Activated T-cell treated with anti-CD3 and anti-CD28 coated beads, Interleukin-2, amount 50 U/mL, for 4 hours (primary cell): Measurements from ENCODE around the gene DSTN. TPM values are rescaled to one million over a fixed set of nuclear protein-coding genes. Genes with fewer than 3 reads are reported as not detected.
"Not testable (repeated sequence)": the region's sequence is repeated elsewhere in the genome, so short reads cannot be mapped to it uniquely, and the experiment has no call there.

Experiments used
- ATAC-seq, 2 donors: fragments of 200-7000 bp; cut with Tn5 transposase; one replicate each; pipeline ENCODE4 v1.10.0; 2021
- DNase-seq: peaks from one replicate; pipeline ENCODE4 v3.0.0-alpha.2; 2020
- H3K27me3 Mint-ChIP-seq: one replicate; pipeline ENCODE4 v1.8.0; 2021; ENCODE audit warnings: low read depth, mixed read lengths
- H3K36me3 Mint-ChIP-seq: one replicate; pipeline ENCODE4 v1.8.0; 2022; ENCODE audit warnings: mixed read lengths; ENCODE audit not compliant: insufficient read depth
- H3K4me1 Mint-ChIP-seq: one replicate; pipeline ENCODE4 v1.8.0; 2021; ENCODE audit warnings: low read depth, mixed read lengths
- H3K4me3 Mint-ChIP-seq: one replicate; pipeline ENCODE4 v1.8.0; 2021; ENCODE audit warnings: mild to moderate bottlenecking, moderate library complexity, mixed read lengths
- H3K9me3 Mint-ChIP-seq: one replicate; pipeline ENCODE4 v1.8.0; 2021; ENCODE audit warnings: mixed read lengths
- total RNA-seq, 3 donors: library from RNA; stranded (reverse); gene quantifications; one replicate each; pipeline ENCODE4 v1.2.1, GENCODE V29; 2021

The DSTN gene
- total RNA-seq, 3 donors from 2014 or later: 55.0 to 70.3 (median 63.6) TPM

DNA sequence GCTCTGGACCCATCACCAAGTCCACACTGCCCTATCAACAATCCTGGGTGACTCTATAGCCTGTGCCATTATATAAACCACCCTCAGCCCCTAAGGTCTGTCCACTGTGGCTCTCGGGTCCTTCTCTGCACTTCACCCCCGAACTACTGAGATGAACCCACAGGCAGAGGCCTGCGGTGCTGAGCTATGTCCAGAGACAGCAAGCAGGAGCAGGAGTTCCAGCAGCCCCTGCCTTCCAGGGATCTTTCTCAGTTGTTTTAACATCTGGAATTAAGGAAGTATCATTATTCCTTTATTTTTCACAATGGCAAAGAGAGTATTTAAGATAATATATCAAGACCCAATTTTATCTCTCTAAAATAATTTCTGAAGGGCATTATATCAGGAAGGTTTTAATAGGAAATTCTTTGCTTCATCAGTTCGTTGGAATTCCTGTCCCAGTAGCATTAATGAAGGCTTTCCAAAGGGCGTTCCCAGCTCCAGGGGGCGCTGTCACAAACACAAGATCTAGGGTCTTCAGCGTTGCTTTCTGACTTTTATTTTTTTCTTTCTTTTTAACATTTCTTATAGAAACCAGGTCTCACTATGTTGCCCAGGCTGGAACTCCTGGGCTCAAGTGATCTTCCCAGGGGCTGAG is 84.9 kb downstream of the DSTN start:
- no peak overlapping the region for H3K4me3 Mint-ChIP-seq
- DNase-seq (no peak), ATAC-seq (no peak)
- H3K4me1 Mint-ChIP-seq: peaks cover 2% of the 10 kb centered on the region
- no peaks in the 10 kb centered on the region for H3K27me3 Mint-ChIP-seq
- no peaks in the 10 kb centered on the region for H3K9me3 Mint-ChIP-seq
- peaks cover 17% of the 10 kb centered on the region for H3K36me3 Mint-ChIP-seq

DNA sequence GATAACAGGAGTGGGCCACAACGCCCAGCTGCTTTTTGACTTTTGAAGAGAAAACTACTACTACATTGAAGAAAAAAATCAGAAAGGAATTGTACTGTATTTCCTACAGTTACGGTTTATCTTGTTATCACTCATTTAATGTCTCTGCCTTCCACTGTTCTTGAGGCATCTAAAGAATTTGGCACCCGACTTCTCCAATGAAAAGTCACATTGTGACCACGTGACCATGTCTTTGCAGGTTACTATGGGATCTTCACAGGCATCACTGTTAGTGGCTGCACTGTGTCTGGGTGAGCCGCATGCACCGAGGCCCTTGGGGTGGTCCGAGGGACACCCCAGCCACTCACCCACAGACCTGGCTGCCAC is 85.4 kb downstream of the DSTN start:
- ATAC-seq: no peak
- no peak for DNase-seq
- peaks cover 22% of the 10 kb centered on the region for H3K36me3 Mint-ChIP-seq
- H3K4me3 Mint-ChIP-seq: no peak overlapping the region
- H3K27me3 Mint-ChIP-seq: no peaks in the 10 kb centered on the region
- H3K4me1 Mint-ChIP-seq: no peaks in the 10 kb centered on the region
- H3K9me3 Mint-ChIP-seq: no peaks in the 10 kb centered on the region

DNA sequence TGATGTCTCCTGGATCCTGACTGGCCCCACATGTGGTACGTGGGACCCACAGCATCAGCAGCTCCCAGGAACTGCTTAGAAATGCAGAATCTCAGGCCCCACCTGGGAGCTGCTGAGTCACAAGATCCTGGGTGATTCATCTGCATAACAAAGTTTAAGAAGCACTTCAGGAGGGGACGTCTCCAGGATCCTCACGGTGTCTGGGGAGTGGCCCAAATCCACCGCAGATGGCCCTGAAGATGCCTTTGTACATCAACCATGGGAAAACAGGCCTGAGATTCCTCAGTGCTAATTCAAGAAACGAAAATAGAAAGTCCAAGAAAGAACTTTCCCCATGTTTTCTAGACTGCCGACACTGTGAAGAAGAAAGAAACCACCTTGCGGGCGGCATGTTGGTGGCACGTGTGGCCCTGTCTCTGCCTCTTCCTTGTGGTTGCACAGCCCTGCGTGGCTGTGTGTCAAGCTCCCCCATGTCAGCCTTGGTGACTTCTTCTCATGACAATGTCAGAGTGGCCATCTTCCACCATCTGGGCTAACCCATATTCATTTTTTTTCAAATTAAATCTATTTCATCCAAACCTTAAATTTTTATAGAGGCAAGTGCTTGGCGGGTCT is 86.1 kb downstream of the DSTN start:
- ATAC-seq (no peak), DNase-seq (no peak)
- Mint-ChIP-seq H3K9me3 (no peaks in the 10 kb centered on the region), H3K4me3 (no peak overlapping the region), H3K36me3 (peaks cover 26% of the 10 kb centered on the region), H3K4me1 (peaks cover 2% of the 10 kb centered on the region), H3K27me3 (no peaks in the 10 kb centered on the region)

- Mint-ChIP-seq H3K9me3 (no peaks in the 10 kb centered on the region), H3K27me3 (no peaks in the 10 kb centered on the region), H3K4me1 (peaks cover 10% of the 10 kb centered on the region), H3K36me3 (peaks cover 26% of the 10 kb centered on the region), H3K4me3 (no peak overlapping the region)
- DNase-seq: no peak
- ATAC-seq: no peak
Measured at GRCh38 chr20:17657079-17657825, 87.4 kb downstream of the DSTN start.

- peaks cover 26% of the 10 kb centered on the region for H3K36me3 Mint-ChIP-seq
- no peak overlapping the region for H3K4me3 Mint-ChIP-seq
- no peaks in the 10 kb centered on the region for H3K9me3 Mint-ChIP-seq
- ATAC-seq: no peak
- H3K27me3 Mint-ChIP-seq: no peaks in the 10 kb centered on the region
- peaks cover 15% of the 10 kb centered on the region for H3K4me1 Mint-ChIP-seq
- DNase-seq: no peak
Measured at GRCh38 chr20:17657898-17658647, 88.2 kb downstream of the DSTN start.

- Mint-ChIP-seq H3K4me1 (peaks cover 21% of the 10 kb centered on the region), H3K4me3 (no peak overlapping the region), H3K9me3 (no peaks in the 10 kb centered on the region), H3K27me3 (no peaks in the 10 kb centered on the region), H3K36me3 (peaks cover 26% of the 10 kb centered on the region)
- ATAC-seq (no peak), DNase-seq (no peak)
Measured at GRCh38 chr20:17658648-17658993, 88.7 kb downstream of the DSTN start.

GRCh38 chr20:17659344-17659743 is 89.5 kb downstream of the DSTN start:
- ATAC-seq, DNase-seq, H3K4me3 Mint-ChIP-seq, H3K9me3 Mint-ChIP-seq, H3K27me3 Mint-ChIP-seq: not testable (repeated sequence)
- Mint-ChIP-seq H3K4me1 (peaks cover 28% of the 10 kb centered on the region), H3K36me3 (peaks cover 26% of the 10 kb centered on the region)

Other genes with a start within 250 kb of the DSTN start
- under 1 TPM; 0.15 to 0.45 (median 0.16) TPM for gene BFSP1, start 38.7 kb upstream of the DSTN start, total RNA-seq
- 10 to 100 TPM; 25.5 to 32.3 (median 27.0) TPM for gene RRBP1, start 112.2 kb downstream of the DSTN start, total RNA-seq
- not detected for gene BANF2, start 129.9 kb downstream of the DSTN start, total RNA-seq